Measurements from ENCODE around the gene TTC22.

Gene TTC22

DNA sequence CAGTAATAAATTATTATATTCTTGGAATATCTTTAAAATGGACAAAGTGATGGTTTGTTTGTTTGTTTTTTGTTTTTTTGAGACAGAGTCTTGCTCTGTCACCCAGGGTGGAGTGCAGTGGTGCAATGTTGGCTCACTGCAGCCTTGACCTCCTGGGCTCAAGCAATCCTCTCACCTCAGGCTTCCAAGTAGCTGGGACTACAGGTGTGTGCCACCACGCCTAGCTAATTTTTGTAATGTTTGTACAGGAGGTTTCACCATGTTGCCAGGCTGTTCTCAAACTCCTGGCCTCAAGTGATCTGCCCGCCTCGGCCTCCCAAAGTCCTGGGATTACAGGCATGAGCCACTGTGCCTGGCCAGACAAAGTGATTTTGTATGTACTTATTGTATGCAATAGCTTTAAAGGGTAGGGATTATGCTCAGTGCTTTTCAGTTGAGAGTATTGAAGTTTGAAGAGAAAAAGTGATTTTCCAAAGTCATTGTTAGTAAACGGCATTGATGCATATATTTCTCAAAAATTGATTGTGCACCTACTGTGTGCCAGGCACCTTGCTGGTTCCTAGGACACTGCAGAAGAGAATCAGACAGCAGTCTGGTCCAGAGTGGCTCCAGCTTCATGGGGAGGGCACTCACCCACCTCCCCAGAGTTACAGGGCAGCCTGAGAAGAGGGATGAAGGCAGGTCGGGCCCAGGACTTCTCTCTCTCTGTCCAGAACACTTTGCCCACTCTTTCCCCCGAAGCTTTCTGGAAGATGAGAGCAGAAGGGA lies 34.2 kb upstream of the TTC22 start:
- in situ Hi-C loops (cut with MboI; ENCODE audit: low sequenced_read_pairs, unreplicated experiment), result no loop called here
- TF ChIP-seq, protein P1, sequence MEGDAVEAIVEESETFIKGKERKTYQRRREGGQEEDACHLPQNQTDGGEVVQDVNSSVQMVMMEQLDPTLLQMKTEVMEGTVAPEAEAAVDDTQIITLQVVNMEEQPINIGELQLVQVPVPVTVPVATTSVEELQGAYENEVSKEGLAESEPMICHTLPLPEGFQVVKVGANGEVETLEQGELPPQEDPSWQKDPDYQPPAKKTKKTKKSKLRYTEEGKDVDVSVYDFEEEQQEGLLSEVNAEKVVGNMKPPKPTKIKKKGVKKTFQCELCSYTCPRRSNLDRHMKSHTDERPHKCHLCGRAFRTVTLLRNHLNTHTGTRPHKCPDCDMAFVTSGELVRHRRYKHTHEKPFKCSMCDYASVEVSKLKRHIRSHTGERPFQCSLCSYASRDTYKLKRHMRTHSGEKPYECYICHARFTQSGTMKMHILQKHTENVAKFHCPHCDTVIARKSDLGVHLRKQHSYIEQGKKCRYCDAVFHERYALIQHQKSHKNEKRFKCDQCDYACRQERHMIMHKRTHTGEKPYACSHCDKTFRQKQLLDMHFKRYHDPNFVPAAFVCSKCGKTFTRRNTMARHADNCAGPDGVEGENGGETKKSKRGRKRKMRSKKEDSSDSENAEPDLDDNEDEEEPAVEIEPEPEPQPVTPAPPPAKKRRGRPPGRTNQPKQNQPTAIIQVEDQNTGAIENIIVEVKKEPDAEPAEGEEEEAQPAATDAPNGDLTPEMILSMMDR (IDR thresholded peaks at IDR 0.05; ENCODE audit: borderline replicate concordance, control extremely low read depth, extremely low read depth, insufficient read depth, missing control alignments), result no peak
- DNase-seq (ENCODE audit: low spot score), result no peak

GRCh38 chr1:54834007-54834541 lies 33.0 kb upstream of the TTC22 start:
- in situ Hi-C loops (cut with MboI; ENCODE audit: low sequenced_read_pairs, unreplicated experiment), result no loop called here
- TF ChIP-seq, protein P1 (IDR thresholded peaks at IDR 0.05; ENCODE audit: borderline replicate concordance, control extremely low read depth, extremely low read depth, insufficient read depth, missing control alignments), result no peak
- no peak for DNase-seq (ENCODE audit: low spot score)

- DNase-seq (ENCODE audit: low spot score), result no peak
- in situ Hi-C loops (cut with MboI; ENCODE audit: low sequenced_read_pairs, unreplicated experiment), result no loop called here
- TF ChIP-seq, protein P1 (IDR thresholded peaks at IDR 0.05; ENCODE audit: borderline replicate concordance, control extremely low read depth, extremely low read depth, insufficient read depth, missing control alignments), result no peak
Observed at GRCh38 chr1:54833121-54833520, 32.0 kb upstream of the TTC22 start.

DNA sequence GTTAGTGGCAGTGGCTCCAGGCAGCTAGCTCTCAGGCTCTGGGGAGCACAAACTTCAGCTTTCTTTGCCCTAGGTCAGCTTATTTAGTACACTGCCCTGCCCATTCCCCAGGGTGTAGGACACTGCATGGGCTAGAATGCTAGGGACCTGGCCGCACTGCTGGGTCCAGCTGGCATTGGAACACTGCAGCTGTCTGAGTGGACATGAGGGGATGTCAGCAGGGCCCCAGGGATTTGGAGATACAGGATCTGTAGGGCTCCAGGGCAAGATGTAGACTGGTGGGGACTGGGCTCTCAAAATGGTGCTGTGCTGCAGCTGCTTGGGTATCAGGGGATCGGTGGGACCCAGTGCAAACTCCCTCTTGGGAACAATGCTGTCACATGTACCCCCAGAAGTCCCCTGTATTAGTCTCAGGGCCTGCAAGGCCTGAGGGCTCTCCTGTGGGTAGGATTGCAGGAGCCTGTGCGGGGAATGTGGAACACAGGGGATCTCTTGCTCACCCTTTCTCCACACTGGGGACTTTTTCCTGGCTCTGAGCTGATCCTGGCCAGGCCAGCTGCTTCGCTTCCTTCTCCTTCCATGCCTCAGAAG lies 25.2 kb upstream of the TTC22 start:
- TF ChIP-seq, protein P1 (IDR thresholded peaks at IDR 0.05; ENCODE audit: borderline replicate concordance, control extremely low read depth, extremely low read depth, insufficient read depth, missing control alignments), result no peak
- in situ Hi-C loops (cut with MboI; ENCODE audit: low sequenced_read_pairs, unreplicated experiment), result no loop called here
- DNase-seq (ENCODE audit: low spot score), result no peak

DNA sequence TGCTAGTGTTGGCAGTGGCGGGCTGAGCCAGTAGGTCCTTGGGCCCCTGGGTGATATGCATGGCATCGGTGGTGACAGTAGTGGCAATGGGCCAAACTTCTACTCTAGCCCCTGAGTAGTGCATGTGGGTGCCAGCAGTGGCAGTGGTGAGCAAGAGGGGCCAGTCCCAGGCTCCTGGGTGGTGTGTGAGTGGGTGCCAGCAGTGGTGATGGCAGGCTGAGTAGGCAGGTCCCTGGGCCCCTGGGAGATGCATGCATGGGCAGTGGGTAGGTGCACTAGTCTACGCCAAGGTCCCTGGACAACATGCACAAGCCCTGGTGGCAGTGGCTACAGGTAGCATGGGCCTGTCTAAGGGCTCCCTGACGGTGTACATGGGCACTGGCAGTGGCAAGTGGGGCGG lies 24.6 kb upstream of the TTC22 start:
- no peak for DNase-seq (ENCODE audit: low spot score)
- in situ Hi-C loops (cut with MboI; ENCODE audit: low sequenced_read_pairs, unreplicated experiment), result no loop called here
- TF ChIP-seq, protein P1 (IDR thresholded peaks at IDR 0.05; ENCODE audit: borderline replicate concordance, control extremely low read depth, extremely low read depth, insufficient read depth, missing control alignments), result no peak

GRCh38 chr1:54823670-54824069 lies 22.5 kb upstream of the TTC22 start:
- TF ChIP-seq, protein P1 (IDR thresholded peaks at IDR 0.05; ENCODE audit: borderline replicate concordance, control extremely low read depth, extremely low read depth, insufficient read depth, missing control alignments), result no peak
- DNase-seq (ENCODE audit: low spot score), result no peak
- in situ Hi-C loops (cut with MboI; ENCODE audit: low sequenced_read_pairs, unreplicated experiment), result no loop called here
